Ascending aorta (tissue), 2 donors: Measurements from ENCODE around the gene TINCR. TPM values are rescaled to one million over a fixed set of nuclear protein-coding genes. Genes with fewer than 3 reads are reported as not detected.

ENCODE experiments used
- DNase-seq, 2 donors: peaks; one replicate each; pipeline ENCODE4 v3.0.0-alpha.2; 2019; ENCODE audit warnings: low spot score in 2 of 2
- H3K27ac ChIP-seq, 2 donors: fragments of 200-600 bp; sonication (generic); one replicate each; pipeline ENCODE4 v1.5.1; 2016 to 2017; ENCODE audit warnings: mild to moderate bottlenecking in 1 of 2
- H3K27me3 ChIP-seq: fragments of 200-600 bp; sonication (generic); one replicate; pipeline ENCODE4 v1.5.1; 2017
- H3K36me3 ChIP-seq, 2 donors: fragments of 200-600 bp; sonication (generic); one replicate each; pipeline ENCODE4 v1.5.1; 2016
- H3K4me1 ChIP-seq, 2 donors: fragments of 200-600 bp; sonication (generic); one replicate each; pipeline ENCODE4 v1.5.1; 2016 to 2017; ENCODE audit warnings: mild to moderate bottlenecking in 1 of 2
- H3K4me3 ChIP-seq, 2 donors: fragments of 200-600 bp; sonication (generic); one replicate each; pipeline ENCODE4 v1.5.1; 2016 to 2017; ENCODE audit warnings: mild to moderate bottlenecking in 1 of 2
- H3K9me3 ChIP-seq, 2 donors: fragments of 200-600 bp; sonication (generic); one replicate each; pipeline ENCODE4 v1.5.1; 2016
- intact Hi-C: fragments of 100-400 bp; cut with DNase I; formaldehyde crosslinking; loops from one replicate; pipeline ENCODE4 v1.15.1; 2023
- total RNA-seq: library from RNA; depleted of rRNA; stranded (reverse); fragments of >200 nt; gene quantifications from one replicate; pipeline ENCODE4 v1.1.0, GENCODE V29; 2016
- TF ChIP-seq, protein P1 (sequence below), 3 experiments: fragments of 200-600 bp in 2 of 3; fragments of 450-650 bp in 1 of 3; sonication (generic) in 2 of 3; IDR thresholded peaks; one replicate each; pipeline ENCODE4 v1.5.1; 2016 to 2019; ENCODE audit warnings: antibody characterized with exemption in 3 of 3, mild to moderate bottlenecking in 1 of 3, moderate library complexity in 1 of 3

TINCR gene
- total RNA-seq, 1 donor from 2014 or later, result not detected

DNA sequence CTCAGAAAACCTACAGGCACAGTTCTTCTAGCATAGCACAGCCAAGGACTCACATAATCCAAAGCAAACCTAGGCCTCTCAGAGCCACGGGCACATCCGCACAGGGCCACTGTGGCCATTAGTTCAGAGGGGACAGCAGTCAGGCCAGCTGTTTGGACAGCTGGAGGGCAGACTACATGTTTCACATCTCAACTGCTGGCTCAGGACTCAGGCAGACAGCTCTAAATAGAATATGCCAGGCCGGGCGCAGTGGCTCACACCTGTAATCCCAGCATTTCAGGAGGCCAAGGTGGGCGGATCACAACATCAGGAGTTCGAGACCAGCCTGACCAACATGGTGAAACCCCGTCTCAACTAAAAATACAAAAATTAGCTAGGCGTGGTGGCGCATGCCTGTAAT, 28.0 kb upstream of the TINCR start:
- Histone ChIP-seq H3K36me3 (peaks cover 99 to 100% of the 10 kb centered on the region in 2 donors), H3K4me3 (no peak overlapping the region), H3K27ac (no peak overlapping the region), H3K27me3 (no peaks in the 10 kb centered on the region), H3K9me3 (no peaks in the 10 kb centered on the region), H3K4me1 (no peaks in the 10 kb centered on the region)
- no peak for DNase-seq
- TF ChIP-seq, protein P1, sequence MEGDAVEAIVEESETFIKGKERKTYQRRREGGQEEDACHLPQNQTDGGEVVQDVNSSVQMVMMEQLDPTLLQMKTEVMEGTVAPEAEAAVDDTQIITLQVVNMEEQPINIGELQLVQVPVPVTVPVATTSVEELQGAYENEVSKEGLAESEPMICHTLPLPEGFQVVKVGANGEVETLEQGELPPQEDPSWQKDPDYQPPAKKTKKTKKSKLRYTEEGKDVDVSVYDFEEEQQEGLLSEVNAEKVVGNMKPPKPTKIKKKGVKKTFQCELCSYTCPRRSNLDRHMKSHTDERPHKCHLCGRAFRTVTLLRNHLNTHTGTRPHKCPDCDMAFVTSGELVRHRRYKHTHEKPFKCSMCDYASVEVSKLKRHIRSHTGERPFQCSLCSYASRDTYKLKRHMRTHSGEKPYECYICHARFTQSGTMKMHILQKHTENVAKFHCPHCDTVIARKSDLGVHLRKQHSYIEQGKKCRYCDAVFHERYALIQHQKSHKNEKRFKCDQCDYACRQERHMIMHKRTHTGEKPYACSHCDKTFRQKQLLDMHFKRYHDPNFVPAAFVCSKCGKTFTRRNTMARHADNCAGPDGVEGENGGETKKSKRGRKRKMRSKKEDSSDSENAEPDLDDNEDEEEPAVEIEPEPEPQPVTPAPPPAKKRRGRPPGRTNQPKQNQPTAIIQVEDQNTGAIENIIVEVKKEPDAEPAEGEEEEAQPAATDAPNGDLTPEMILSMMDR (IDR thresholded peaks at IDR 0.05), result no peak
- intact Hi-C loops, result no loop called here

GRCh38 chr19:5595129-5595528, 27.4 kb upstream of the TINCR start:
- H3K4me1 ChIP-seq, result no peaks in the 10 kb centered on the region
- H3K9me3 ChIP-seq, result no peaks in the 10 kb centered on the region
- no peak overlapping the region for H3K27ac ChIP-seq
- TF ChIP-seq, protein P1 (IDR thresholded peaks at IDR 0.05), result no peak
- H3K4me3 ChIP-seq, result no peak overlapping the region
- DNase-seq, result no peak
- no peaks in the 10 kb centered on the region for H3K27me3 ChIP-seq
- H3K36me3 ChIP-seq, result peaks cover 99 to 100% of the 10 kb centered on the region in 2 donors
- intact Hi-C loops, result no loop called here

GRCh38 chr19:5594521-5594950, 26.8 kb upstream of the TINCR start:
- peaks cover 99 to 100% of the 10 kb centered on the region in 2 donors for H3K36me3 ChIP-seq
- no peaks in the 10 kb centered on the region for H3K27me3 ChIP-seq
- intact Hi-C loops, result no loop called here
- H3K4me1 ChIP-seq, result no peaks in the 10 kb centered on the region
- H3K27ac ChIP-seq, result no peak overlapping the region
- DNase-seq, result no peak
- no peaks in the 10 kb centered on the region for H3K9me3 ChIP-seq
- no peak overlapping the region for H3K4me3 ChIP-seq
- TF ChIP-seq, protein P1 (IDR thresholded peaks at IDR 0.05), result no peak

DNA sequence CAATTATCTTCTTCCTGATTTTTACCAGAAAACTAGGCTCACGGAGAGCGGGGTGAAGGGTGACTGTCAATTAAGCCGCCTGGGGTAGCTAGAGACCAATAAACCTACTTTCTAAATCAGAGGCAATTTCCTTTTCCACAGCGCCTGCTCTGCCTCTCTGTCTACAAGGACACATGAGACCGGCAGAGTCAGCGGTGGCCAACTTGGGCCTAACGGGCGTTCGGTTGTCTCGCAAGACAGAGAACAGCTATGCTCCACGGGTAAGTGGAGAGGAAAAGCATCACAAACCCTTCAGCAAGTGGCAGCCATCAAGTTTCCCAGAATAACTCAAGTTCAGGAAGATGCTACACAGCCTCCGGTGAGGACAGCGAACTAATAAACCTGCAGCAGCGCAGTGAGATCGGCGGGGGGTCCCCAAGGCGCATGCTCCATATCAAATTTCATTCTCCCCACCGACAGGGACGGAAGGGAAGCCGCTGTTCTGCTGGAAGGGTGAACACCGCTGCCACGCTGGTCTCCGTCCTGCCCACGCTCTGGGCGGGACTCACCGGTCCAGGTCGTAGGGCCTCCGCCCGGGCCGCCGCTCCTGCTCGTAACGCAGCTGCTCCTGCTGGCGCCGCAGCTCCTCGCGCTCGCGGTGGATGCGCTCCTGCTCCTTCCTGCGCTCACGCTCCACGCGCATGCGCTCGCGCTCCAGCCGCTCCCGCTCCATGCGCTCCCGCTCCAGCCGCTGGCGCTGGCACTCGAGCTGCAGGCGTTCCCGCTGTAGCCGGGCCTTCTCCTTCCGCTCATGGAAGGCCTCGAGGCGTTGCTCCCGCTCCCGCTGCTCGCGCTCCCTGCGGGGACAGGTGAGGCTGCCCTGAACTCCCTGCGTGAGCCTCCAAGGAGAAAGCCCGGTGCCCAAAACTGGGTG, 25.8 kb upstream of the TINCR start:
- H3K9me3 ChIP-seq, result no peaks in the 10 kb centered on the region
- H3K27me3 ChIP-seq, result no peaks in the 10 kb centered on the region
- TF ChIP-seq, protein P1 (IDR thresholded peaks at IDR 0.05), result no peak
- no peaks in the 10 kb centered on the region for H3K4me1 ChIP-seq
- H3K36me3 ChIP-seq, result peaks cover 99 to 100% of the 10 kb centered on the region in 2 donors
- no peak overlapping the region for H3K27ac ChIP-seq
- DNase-seq, result no peak
- intact Hi-C loops, result no loop called here
- H3K4me3 ChIP-seq, result no peak overlapping the region

DNA sequence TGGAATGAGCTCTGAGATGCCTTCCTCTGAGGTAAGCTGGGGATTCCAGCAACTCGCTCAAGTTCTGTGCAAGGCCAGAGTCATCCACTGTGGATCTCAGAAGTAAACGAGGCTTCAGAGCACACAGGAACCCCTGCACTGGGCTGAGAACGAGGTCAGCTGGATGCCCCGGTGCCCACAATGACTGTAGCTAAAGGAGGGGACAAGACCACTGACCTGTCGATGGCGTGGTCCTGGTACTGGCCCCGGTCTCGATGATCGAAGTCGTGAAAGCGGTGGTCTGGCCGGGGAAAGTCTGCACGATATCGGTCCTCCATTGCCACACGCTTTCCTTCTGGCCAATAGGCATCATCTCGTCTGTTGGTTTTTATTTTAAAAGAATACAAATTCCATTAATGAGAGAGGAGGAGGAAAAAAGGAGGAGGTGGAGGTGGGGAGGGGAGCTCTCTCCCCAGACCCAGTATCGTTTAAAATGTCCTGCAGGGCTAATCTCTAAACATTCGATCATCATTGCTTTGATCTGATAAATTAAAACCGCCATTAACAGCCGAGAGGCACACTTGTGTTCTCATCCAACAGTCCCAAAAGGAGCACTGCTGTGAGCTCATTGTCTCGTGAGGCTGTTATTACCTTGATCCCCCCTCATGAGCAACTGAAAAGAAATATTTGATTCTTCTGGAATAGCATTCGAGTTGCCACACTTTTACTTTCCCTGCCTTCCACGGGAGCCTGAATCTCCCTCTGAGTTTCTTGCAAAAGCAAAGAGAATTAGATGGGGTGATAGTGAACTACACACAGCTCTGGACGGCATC, 25.0 kb upstream of the TINCR start:
- no peaks in the 10 kb centered on the region for H3K9me3 ChIP-seq
- no peaks in the 10 kb centered on the region for H3K27me3 ChIP-seq
- H3K4me3 ChIP-seq, result no peak overlapping the region
- TF ChIP-seq, protein P1 (IDR thresholded peaks at IDR 0.05), result no peak
- no peak overlapping the region for H3K27ac ChIP-seq
- intact Hi-C loops, result no loop called here
- DNase-seq, result no peak
- H3K4me1 ChIP-seq, result no peaks in the 10 kb centered on the region
- peaks cover 92 to 99% of the 10 kb centered on the region in 2 donors for H3K36me3 ChIP-seq
